ENCODE measurements around the gene ZC3H8.
"Not testable (repeated sequence)": the region's sequence is repeated elsewhere in the genome, so short reads cannot be mapped to it uniquely, and the experiment has no call there.

The ZC3H8 gene

DNA sequence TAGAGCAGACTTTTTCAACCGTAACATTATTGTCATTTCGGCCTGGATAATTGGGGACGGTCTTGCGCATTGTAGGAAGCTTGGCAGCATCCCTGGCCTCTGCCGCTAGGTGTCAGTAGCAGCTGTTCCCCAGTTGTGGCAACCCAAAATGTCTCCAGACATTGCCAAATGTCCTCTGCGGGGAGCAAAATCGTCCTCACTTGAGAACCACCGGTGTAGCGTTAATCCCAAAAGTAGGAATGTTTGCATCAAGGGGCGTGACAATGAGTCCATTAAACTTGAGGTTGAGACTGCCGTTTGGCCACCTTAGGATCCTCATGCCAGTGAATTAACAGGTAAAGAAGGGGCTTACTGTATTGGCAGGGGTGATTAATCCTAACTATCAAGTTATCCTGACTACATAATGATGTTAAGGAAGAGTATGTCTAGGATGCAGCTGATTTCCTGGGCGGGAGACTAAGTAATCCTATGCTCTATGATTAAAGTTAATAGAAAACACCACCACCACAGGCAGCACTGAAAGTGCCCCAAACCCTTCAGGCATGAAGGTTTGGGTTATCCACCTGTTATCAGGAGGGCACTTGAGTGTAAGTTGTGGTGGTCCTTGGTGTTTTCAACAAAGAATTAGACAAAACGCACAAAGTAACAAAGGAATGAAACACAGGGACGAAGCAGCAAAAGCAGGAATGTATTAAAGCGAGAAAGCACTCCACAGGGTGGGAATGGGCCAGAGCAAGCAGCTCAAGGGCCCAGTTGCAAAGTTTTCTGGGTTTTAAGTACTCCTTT is 4.9 kb upstream of the ZC3H8 start:
- peak; percentile 93 for DNase-seq

DNA sequence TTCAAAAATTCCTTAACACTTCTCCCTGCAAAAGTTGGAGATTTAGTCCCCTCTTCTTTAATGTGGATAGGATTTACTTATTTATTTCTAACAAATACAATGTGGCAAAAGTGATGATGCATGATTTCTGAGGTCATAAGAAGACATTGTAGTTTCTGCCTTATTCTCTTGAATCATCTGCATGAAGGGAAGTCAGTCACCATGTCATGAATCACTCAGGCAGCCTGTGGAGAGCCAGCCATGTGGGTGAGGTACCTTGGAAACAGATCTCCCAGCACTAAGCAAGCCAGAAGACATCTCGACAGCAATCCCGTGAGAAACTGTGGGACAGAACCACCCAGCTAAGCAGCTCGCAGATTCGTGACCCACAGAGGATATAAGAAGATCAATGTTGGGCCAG is 2.7 kb upstream of the ZC3H8 start:
- DNase-seq: no peak

DNA sequence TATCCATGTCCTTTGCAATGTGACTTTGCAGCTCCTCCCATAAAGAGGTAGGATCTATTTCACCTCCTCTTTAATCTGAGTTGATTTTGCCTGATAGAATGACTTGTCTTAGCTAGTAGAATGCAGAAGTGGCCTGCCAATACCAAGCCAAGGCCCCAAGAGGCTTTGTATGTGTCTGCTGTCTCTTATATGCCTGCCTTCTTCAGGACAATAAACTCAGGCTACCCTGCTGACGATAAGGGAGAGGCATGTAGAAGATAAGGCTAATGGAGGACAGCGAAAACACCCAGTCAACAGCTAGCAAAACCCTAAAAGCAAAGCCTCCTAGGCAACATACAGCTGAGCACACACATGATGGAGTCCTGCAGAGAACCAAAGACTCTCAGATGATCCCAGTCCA is 1.8 kb upstream of the ZC3H8 start:
- DNase-seq: peak; percentile 32

- peak; percentile 36 for DNase-seq
Measured at GRCh38 chr2:112255875-112256274, 1.0 kb upstream of the ZC3H8 start.

DNA sequence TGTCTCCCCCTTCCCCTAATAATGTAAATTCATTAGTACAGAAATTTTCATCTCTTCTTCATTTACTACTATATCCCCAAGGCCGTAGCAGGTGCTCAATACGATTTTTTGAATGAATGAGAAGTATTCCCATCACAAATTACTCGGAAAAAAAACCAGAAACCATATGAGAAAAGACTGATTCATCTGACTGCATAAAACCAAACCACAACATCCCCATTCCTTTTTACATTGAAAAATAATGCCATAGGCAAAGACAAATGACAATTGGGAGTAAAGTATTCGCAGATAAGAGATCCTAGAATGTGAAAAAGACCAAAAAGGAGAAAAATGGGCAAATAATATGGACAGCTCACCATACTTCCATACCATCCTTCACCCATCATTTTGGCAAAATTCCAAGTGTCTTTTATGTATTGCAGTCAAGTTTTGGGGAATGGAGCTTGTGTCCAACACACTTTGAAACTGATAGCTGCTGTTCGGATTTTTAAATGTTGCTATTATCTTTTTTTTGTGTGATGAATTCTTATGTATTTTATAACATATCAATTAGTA is 1.5 kb downstream of the ZC3H8 start:
- peak; percentile 49 for DNase-seq

DNA sequence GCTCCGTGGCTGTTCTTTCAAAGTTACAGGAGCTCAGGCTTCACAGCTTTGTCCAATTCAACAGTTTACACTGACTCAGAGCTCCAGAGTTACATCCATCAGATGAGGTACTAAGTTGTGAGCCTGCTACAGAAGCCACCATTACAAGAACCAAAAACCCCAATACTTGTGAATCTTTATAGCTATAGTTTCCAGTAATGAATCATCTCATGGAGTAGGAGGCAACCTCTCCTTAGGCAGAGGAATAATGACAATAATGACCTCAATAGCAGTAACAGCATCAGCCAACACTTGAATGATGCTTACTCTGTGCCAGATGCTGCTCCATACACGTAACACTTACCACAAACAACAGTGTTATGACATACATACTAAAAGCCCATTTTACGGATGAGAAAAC is 3.6 kb downstream of the ZC3H8 start:
- DNase-seq: no peak

- DNase-seq: no peak
Measured at GRCh38 chr2:112244854-112245253, 10.0 kb downstream of the ZC3H8 start.

GRCh38 chr2:112243233-112243632 is 11.6 kb downstream of the ZC3H8 start:
- no peak for DNase-seq

- DNase-seq: no peak
Measured at GRCh38 chr2:112242384-112242783, 12.5 kb downstream of the ZC3H8 start.

GRCh38 chr2:112239862-112240261 is 15.0 kb downstream of the ZC3H8 start:
- peak; percentile 57 for DNase-seq

DNA sequence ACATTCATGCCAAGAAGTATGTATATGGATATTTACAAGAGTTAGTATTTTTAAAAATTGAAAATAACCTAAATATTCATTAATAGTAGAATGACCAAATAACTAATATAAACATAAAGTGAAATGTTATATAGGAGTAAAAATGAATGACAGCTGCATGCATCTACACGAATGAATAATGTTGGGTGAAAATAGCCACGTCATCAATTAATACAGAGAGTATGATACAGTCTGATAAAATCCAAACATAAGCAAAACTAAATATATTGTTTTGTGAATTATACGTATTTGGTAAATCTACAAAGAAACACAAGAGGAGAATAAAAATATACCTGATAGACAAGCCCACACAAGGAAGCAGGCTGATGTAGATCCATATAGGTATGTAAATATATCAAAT is 24.5 kb downstream of the ZC3H8 start:
- no peak for DNase-seq

DNA sequence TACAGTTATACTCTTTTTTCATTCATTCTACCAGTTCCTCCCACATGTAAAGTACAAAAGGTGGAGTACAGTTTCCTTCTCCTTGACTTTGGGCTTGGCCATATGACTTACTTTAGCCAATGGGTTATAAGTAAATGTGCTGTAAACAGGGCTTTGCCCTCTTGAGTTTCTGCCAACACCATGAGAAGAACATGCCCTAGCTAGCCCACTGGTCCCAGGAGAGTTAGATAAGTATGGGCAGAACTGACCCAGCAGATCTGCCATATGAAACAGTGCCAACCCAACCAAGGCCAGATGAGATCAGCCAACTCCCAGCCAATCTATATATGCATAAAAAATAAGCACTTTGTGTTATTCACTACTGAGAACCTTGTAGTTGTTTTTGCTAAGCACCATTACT is 25.5 kb downstream of the ZC3H8 start:
- peak; percentile 68 for DNase-seq

GRCh38 chr2:112220831-112221230 is 34.0 kb downstream of the ZC3H8 start:
- no peak for DNase-seq

GRCh38 chr2:112220186-112220585 is 34.7 kb downstream of the ZC3H8 start:
- no peak for DNase-seq

- DNase-seq: no peak
Measured at GRCh38 chr2:112217854-112218253, 37.0 kb downstream of the ZC3H8 start.

DNA sequence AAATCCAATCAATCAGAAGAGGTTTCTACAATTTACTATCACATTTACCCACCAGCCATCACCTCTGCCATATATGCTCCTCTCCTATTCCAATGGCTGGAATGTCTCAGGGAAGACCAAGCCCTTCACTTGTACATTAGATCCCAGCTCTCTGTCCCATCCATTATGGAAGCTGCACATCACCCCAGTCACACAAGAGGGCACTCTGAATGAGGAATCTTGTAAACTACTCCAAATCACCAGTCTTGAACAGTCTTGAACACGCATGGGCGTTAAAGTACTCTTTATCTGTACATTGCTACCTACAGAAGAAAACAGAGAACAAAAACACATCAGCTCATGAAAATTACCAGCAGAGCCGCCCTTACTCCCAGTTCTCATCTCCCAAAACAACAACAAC is 38.7 kb downstream of the ZC3H8 start:
- DNase-seq: peak; percentile 29

DNA sequence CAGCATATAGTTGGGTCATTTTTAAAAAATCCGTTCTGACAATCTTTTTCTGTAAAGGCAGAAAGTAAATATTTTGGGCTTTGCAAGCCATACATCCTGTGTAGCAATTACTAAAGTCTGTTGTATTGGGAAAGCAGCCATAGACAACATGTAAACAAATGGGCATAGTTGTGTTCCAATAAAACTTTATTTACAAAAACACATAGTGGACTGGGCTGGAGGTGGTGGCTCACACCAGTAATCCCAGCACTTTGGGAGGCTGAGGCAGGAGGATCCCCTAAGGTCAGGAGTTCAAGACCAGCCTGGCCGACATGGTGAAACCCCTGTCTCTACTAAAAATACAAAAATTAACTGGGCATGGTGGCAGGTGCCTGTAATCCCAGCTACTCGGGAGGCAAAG is 46.9 kb downstream of the ZC3H8 start:
- not testable (repeated sequence) for DNase-seq

DNA sequence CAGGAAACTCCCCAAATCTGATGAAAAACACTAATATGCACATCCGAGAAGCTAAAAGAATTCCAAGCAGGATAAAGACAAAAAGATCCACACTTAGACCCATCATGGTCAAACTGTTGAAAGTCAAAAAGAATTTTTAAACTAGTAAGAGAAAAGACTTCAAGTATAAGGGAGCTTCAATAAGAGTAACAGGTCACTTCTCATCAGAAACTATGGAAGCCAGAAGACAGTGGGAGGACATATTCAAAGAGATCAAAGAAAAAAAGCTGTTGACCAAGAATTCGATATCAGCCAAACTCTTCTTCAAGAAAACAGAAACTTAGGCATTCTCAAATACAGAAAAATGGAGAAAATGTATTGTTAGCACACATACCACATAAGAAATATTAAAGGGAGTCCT is 50.4 kb downstream of the ZC3H8 start:
- peak; percentile 57 for DNase-seq

- no peak for DNase-seq
Measured at GRCh38 chr2:112201696-112202430, 53.0 kb downstream of the ZC3H8 start.

DNA sequence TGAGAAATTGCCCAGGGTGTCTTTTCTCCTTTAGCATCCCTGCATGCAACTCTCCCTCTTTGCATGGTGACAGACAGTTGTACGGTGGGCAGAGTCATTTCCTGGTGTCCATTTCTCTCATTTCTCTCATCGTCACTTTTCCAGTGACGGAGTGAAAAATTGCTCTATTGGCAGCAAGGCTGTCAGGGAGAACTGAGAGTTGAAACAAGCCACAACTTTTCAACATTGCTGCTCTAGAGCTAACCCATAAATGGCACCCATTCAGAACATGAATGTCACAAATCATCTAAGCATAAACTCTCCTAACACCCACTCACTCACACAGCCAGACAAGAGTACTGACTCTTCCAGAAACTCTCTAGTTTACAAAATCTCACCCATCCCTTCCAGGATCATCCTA is 55.7 kb downstream of the ZC3H8 start:
- no peak for DNase-seq

DNA sequence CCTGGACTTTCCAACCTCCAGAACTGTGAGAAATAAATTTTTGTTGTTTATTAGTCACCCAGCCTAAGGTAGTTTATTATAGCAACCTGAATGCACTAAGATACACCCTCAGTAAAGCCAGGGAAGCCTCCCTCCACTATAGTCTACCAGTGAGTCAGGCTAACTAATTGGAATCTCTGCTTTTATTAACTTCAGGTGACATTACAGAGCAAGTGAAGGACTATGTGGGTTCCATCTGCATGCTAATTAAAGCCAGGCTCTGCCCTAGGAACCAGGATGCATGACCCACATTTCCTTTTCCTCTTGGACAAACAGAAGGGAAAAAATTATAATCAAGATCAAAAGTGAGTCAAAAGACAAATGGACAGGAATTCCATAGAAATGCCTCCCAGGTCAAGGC is 56.1 kb downstream of the ZC3H8 start:
- no peak for DNase-seq

DNA sequence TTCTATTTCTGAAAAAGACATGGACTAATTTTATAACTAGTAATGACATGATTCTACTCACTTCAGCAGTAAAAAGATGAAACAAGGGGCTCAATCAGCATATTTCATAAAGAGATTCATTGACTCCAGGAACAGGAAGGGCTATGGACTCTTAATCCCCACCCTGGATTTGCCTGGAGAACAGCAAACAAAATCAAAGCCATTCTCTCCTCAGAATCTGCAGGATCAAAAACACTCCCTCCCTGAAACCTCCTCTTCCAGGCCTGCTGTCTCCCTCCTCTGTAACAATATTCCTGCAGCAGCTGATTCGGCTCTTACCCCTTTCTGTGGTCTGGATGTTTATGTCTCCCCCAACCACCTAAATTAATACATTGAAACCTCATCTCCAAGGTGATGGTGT is 57.0 kb downstream of the ZC3H8 start:
- DNase-seq: no peak

- no peak for DNase-seq
Measured at GRCh38 chr2:112195950-112196349, 58.9 kb downstream of the ZC3H8 start.

DNA sequence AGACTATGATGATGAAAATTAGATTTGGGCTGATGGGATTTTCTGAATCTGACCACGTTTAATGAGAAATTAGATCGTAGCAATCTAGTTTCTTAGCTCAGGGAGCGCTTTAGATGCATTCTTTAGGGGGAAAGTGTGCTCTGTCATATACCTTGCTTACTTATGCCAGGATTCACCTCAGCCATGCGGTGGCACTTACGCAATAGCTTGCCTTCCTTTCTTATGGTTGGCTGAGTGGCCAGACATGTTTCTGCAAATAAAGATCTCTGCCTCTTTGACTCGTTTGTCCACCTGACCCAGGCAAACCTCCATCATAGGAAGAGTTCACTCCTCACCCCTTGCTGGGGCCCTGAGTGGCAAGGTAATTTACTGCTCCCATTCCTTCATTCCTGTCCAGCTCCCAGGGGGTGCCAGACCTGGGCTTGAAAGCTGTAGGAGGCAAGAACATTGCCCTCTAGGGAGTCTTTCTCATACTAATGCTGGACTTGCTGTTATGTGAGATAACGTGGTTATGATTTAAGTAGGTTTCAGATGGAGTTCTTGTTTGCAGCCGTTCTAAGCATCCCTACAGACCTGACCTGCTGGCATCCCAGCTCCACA is 59.6 kb downstream of the ZC3H8 start:
- DNase-seq: no peak
